Fibroblast of villous mesenchyme (primary cell): Measurements from ENCODE around the gene TUBA3E. TPM values are rescaled to one million over a fixed set of nuclear protein-coding genes. Genes with fewer than 3 reads are reported as not detected.
"Not testable (repeated sequence)": the region's sequence is repeated elsewhere in the genome, so short reads cannot be mapped to it uniquely, and the experiment has no call there.

Source experiments
- DNase-seq: peaks from one replicate; pipeline ENCODE4 v3.0.0-alpha.2; 2010; ENCODE audit warnings: low read depth
- H3K4me3 ChIP-seq: 2 replicates; pipeline ENCODE4 v1.5.1; 2011; ENCODE audit warnings: low read depth, mild to moderate bottlenecking, low read length
- CTCF ChIP-seq: IDR thresholded peaks from 2 replicates; pipeline ENCODE4 v1.5.1; 2012; ENCODE audit warnings: low read depth, mild to moderate bottlenecking, low read length; ENCODE audit not compliant: insufficient read depth
- total RNA-seq: library from RNA; depleted of rRNA; stranded (reverse); fragments of >200 nt; gene quantifications from 2 replicates; pipeline ENCODE4 v1.2.3, GENCODE V29; 2012

TUBA3E gene
- total RNA-seq, 1 donor, result not detected

- peak; percentile 79 for DNase-seq
- peak; percentile 62 for TF ChIP-seq CTCF
- peak within 1 kb of the TSS; percentile 93 for H3K4me3 ChIP-seq
Measured at GRCh38 chr2:130181880-130182682, 16.2 kb downstream of the TUBA3E start, which contains the start of gene MZT2B. Gene MZT2B (plus strand): TSS chr2:130182262. CDS start chr2:130182283, 21 bp downstream.

DNA sequence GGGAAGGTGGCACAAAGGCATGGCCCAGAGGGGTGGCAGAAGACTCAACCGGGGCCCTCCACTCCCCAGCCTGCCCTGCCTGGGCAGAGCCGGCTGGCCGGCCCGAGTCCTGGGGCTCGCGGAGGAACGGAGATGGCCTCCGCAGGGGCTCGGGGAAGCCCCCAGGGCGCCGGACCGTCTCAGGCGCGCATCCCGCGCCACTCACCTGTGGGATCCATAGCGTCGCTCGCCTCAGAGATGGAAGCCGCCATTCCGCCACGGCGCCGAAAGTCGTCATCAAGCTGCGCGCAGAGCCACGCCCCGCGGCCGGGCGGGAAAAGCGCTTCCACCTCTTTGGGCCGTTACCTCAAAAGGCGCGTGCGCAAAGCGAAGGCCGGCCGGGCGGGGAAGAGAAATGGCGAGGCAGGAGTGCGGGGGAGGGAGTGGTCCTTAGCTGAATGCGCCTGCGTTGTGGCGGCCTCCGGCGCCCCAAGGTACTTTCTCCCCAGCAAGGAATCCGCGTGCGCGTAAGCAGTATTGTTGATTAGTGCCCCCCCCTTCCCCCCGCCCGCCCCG is 16.8 kb downstream of the TUBA3E start, which contains the start of gene SMPD4:
SMPD4 (minus strand) TSS at position 278 of the 555 bp plus-strand sequence. CDS start 5,010 bp downstream, outside the sequence.
- TF ChIP-seq CTCF, result no peak

DNA sequence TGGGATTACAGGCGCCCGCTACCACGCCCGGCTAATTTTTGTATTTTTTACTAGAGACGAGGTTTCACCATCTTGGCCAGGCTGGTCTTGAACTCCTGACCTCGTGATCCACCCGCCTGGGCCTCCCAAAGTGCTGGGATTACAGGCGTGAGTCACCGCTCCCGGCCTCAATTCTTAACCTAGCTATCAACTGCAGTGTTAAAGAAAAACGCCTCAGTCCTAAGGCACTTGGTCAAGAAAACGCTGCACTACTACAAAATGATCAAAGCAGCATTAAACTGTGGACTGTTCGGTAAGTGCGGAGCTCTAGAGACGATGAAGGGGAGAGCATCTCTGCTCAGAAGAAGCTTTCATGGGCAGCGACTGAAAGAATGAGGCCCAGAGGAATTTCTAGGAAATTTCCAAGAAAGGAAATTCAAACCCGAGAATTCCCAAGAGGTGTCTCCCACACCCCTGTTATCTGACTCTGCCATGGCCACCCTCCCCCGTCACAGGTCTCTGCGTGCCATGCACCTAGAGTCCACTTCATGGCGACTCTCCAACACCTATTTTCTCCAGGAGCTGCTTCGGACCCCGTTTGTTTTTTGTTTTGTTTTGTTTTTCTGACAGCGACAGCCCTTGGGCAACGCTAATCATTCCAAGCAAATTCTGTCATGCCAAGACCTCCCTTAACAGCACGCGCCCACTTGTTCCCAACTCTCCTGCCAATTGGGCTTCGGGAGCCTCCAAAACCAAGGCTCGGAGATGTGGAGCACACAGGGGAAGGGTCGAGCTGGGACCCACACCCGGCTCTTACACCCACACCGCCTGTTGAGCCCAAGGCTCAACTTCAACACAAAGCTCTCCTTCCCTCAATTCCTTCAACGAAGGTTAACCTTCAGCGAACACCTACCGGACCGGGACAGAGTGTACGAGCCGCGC is 17.6 kb downstream of the TUBA3E start:
- H3K4me3 ChIP-seq, result peak overlapping the region; percentile 93
- peak; percentile 38 for DNase-seq

More for the DNA sequence above, 16.8 kb downstream of the TUBA3E start, which contains the start of gene SMPD4:
- peak; percentile 97 for DNase-seq
- peak within 1 kb of the TSS; percentile 93 for H3K4me3 ChIP-seq

DNA sequence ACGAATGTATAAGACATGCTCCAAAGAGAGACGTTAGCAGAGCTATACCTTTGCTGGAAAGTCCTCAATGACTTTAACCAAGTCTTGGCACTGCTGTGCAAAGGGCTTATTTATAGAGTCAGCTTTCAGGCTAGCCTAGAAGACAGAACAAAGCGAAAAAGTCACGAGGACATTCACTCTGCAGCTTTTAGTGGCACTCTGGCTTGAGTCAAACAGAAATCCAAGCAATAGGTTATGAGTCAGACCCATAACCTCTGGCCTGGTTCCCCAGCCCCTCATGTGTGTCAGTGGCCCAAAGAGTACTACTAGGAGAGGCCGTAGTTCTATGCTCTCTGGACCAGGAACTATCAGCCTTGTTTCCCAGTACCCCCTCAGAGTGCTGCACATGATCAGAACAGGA is 23.4 kb downstream of the TUBA3E start:
- not testable (repeated sequence) for H3K4me3 ChIP-seq, DNase-seq

GRCh38 chr2:130169896-130170295 is 28.3 kb downstream of the TUBA3E start:
- no peak overlapping the region for H3K4me3 ChIP-seq
- DNase-seq, result no peak
- TF ChIP-seq CTCF, result no peak

DNA sequence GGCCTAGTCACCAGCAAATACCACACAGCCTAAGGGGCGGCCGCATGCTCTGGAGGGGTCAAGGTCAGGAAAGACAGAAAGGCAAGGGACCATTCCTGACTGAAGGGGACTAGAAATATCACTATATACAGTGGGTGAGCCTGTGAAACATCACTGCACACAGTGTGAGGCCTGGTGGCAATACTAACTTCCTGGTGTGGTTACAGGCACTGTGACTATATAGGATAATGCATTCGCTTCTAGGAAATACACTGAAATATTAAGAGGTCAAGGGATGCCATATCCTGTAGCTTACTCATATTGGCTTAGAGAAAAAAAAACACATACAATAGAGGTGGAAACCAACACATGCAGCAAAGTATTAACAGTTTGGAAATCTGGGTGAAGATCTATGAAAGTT is 29.1 kb downstream of the TUBA3E start:
- not testable (repeated sequence) for H3K4me3 ChIP-seq, DNase-seq

DNA sequence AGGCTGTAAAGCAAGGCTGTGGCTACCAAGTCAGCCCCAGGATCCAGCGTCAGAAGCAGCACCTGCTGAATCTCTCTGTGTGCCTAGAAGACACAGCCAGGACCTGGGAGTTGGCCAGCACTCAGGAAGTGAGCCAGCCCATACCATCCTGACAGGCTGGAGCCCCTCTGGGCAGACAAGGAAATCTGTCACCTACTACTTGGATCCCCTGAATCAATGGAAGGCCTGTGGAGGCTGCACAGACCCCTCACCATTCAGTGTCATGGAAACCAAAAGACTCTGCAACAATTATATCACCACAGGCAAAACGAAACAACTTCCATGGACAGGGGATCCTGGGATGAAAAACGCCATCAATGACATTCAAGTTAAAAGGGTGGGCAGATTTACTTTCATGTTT is 31.6 kb downstream of the TUBA3E start:
- DNase-seq, H3K4me3 ChIP-seq: not testable (repeated sequence)

DNA sequence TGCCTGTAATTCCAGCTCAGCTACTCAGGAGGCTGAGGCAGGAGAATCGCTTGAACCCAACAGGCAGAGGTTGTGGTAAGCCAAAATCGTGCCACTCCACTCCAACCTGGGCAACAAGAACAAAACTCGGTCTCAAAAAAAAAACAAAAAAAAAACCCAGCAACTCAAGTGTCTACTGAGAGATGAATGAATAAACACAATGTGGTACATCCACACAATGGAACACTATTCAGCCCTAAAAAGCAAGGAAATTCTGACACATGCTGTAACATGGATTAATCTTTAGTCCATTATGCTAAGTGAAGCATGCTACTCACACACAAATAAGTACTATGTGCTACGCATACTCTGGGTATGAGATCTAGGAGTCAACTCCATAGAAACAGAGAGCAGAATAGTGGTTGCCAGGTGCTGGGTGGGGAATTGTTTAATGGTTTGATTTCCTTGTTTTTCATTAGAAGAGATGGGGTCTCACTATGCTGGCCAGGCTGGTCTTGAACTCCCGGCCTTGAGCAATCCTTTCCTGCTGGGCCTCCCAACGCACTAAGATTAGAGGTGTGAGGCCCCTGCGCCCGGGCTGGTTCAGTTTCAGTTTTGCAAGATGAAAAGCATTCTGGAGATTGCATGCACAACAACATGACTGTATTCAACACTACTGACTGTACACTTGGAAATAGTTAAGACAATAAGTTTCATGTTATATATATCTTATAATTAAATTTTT is 32.8 kb downstream of the TUBA3E start:
- DNase-seq, result no peak
- no peak overlapping the region for H3K4me3 ChIP-seq
- TF ChIP-seq CTCF, result no peak
